Activated CD8-positive, alpha-beta memory T cell treated with anti-CD3 and anti-CD28 coated beads for 24 hours (primary cell): ENCODE data around the gene ILRUN.
"Not testable (repeated sequence)": the region's sequence is repeated elsewhere in the genome, so short reads cannot be mapped to it uniquely, and the experiment has no call there.

Experiments
- DNase-seq: peaks from one replicate; pipeline ENCODE4 v3.0.0-alpha.2; 2020

The ILRUN gene

DNA sequence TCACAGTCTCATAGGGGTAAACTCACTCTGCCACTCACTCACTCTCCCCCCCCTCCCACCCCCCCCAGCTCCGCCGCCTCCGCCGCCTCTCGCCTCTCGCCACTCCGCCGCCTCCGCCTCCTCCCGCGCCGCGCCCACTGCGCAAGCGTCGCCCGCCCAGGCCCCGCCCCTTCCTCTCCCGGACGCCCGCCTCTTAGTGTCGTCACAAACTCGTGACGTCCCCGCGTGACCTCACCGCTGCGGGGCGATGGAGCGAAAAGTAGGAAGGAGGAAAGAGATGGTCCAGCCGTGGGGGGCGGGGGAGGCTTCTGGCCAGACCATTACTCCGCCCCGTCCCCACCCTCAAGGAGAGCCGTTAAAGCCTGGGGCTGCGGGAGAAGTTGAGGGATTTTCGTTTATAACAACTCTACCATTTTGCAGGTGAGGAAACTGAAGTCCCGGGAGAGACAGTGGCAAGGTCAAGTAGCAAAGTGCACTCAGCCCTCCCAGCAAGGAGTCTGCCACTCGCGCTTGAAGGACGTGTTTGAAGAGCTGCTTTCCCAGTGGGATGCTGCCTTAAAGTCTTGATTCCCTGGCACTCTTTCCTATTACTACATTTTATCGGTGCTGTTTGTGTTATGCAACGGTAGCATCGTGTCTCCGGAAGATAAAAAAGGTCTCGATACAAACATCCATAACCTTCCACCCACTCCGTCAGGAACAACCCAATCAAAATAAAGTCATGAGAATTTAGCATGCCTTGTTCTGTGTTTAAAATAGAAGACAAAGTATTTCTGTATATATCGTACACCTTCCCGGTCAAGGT lies at the start of gene ILRUN:
Gene ILRUN (minus strand): TSS at position 29 of the 805 bp plus-strand sequence. CDS start 164 bp downstream, outside the sequence.
- DNase-seq, result peak; percentile 99

DNA sequence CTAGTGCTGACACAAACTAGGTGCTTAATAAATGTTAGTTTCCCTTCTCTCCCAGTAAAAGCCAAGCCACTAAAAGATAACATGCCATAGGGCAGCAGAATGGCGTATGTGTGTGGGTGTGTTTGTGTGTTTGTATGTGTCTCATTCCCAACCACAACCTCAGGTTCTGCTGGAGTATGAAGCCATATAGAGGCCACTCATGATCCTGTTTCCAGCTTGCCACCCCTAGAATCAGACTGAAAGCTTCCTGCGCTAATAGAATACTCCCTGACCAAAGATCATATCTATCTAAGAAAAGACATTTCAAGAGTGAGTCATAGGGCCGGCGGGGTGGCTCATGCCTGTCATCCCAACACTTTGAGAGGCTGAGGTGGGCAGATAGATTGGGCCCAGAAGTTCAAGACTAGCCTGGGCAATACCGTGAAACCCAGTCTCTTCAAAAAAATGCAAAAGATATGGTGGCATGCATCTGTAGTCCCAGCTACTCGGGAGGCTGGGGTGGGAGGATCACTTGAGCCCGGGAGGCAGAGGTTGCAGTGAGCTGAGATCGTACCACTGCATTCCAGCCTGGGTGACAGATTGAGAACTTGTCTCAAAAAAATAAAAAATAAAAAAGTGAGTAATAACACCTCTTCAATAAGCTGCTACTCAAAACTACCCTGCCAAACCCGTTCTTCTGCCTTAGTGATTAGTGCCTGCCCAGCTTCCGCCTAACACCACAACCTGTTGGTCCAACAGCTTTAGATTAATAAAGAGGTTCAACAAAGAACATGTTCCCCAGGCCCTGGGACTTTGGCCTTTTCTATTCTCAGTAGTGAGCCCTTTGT lies 48.9 kb upstream of the ILRUN start:
- no peak for DNase-seq

- not testable (repeated sequence) for DNase-seq
Observed at GRCh38 chr6:34744294-34744647, 47.7 kb upstream of the ILRUN start.

DNA sequence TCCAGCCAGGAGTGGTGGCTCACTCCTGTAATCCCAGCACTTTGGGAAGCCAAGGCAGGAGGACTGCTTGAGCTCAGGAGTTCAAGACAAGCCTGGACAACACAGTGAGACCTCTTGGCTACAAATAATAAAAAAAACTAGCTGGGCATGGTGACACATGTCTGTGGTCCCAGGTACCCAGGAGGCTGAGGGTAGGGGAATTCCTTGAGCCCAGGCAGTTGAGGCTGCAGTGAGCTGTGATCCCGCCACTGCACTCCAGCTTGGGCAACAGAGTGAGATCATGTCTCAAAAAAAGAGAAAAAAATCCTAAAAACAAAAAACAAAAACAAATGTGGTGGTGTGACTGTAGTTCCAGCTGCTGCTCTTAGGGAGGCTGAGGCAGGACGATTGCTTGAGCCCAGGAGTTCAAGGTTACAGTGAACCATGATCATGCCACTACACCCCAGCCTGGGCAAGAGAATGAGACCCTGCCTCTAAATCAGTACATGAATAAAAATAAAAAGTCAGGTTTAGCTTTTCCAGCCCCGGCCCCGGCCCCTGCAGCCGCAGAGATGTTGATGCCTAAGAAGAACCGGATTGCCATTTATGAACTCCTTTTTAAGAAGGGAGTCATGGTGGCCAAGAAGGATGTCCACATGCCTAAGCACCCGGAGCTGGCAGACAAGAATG lies 47.2 kb upstream of the ILRUN start:
- no peak for DNase-seq

DNA sequence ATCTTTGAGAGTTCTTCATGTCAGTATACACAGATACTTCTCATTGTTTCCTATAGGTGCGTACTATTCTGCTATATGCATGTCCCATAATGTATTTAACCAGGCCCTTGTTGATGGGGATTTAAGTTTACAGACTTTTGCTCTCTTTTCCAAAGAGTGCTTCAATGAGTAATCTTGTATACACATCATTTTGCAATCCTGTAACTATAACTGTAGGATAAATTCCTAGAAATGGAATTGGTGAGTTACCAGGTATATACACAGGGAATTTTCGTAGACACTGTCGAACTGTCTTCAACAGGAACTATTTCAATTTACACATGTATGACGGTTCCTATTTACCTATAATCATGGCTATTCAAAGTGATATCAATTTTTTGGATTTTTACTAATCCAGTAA lies 45.5 kb upstream of the ILRUN start:
- no peak for DNase-seq

DNA sequence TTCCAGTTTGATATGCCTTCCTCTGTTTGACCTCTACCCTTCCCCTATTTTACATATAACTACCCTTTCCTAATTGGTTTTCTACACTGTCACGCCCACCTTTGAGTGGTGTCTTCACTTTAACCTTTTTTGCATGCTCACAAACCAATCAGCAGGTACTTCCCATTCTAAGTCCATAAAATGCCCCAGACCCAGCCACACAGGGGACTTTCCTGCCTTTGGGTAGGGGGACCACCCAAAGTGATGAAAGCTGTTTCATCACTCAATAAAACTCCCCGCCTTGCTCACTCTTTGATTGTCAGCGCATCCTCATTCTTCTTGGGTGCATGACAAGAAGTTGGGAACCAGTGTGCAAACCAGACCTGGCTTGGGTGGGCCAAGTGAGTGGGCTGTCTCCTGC lies 40.3 kb upstream of the ILRUN start:
- DNase-seq, result no peak

DNA sequence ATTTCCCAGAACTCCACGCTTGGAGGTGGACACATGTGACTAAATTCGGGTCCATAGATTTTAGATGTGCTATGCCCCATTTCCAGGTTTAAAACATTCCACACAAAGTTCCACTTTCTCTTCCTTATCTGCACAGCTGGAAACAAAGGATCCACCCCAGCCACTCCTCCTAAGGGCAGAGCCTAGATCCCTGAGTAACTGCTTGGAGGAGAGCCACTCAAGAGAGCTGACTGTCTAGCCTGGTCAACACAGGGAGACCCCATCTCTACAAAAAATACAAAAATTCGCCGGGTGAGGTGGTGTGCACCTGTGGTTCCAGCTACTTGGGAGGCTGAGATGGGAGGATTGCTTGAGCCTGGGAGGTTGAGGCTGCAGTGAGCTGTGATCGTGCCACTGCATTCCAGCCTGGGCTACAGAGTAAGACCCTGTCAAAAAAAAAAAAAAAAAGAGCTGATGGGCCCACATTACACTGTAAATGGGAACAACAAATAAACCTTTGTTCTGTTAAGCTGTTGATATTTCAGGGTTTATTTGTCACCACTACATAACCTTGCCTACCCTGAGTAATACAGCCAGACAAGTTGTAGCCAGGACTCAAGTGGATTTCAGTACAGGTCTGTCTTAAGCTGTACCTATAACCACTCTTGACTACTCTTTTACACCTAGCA lies 35.0 kb upstream of the ILRUN start:
- DNase-seq, result no peak

DNA sequence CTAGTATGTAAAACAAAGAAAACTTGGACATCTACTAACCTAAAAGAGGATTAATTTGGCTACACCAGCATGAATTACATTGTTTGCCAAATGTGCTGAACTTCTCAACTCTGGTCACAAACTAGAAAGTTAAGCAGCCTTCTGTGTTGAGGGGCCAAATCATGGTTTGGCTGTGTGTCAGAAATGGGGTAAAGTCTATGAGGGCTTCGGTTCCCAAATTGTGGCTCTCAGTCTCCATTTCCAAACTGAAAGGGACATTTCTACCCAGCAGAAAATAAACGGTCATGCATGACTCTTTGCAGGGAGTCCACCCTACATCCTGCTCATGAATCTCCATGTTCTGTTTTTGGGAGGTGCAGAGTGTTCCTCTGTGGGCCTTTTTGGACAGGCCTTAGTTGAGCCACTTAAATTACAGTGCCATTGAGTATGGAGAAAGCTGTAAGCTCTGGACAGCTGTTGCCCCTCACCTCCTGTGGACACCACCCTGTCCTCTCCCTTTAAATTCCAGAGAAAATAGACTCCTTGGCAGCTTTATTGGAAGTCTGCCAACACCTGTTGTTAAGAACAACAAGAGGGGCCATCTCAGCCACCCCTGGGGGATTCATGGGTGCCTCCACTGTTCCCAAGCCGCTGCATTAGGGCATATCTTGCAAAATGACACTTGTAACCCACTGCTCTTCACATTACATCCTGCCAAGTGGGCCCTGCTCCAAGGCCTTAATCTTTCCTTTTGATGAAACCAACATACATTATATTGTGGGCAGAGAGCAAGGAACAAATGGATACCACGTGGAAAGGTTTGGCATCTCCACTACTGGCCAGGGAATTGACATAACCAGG lies 33.3 kb upstream of the ILRUN start:
- no peak for DNase-seq

DNA sequence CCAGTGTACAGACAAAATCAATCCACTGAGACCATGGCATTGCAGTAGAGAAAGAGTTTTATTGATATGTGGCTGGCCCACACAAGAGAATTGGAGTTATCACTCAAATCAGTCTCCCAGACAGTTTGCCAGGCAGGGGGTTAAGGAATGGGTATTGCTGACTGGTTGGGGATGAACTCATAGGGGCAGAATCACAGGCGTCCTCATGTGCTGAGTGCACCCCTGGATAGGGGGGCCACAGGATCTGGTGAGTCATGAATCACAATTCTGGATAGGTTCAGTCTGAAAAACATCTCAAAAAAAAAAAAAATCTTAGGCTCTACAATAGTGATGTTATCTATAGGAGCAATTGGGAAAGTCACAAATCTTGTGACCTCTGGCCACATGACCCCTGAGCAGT lies 29.5 kb upstream of the ILRUN start:
- DNase-seq, result no peak

GRCh38 chr6:34723203-34723602 lies 26.6 kb upstream of the ILRUN start:
- DNase-seq, result no peak

DNA sequence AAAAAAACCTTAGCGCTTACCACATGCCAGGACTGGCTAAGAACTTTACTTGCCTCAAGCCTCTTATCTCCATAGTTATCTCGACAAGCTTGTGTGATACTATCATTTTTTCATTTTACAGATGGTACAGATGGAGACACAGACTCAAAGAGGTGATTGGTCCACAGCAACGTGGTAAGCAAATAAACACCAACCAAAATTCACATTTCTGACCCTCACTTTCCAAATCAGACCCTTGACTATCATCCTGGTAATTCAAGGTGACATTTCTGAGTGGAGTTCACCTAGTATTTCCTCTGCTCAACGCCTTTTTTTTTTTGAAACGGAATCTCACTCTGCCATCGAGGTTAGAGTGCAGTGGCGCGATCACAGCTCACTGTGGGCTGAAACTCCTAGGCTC lies 25.9 kb upstream of the ILRUN start:
- DNase-seq, result no peak

DNA sequence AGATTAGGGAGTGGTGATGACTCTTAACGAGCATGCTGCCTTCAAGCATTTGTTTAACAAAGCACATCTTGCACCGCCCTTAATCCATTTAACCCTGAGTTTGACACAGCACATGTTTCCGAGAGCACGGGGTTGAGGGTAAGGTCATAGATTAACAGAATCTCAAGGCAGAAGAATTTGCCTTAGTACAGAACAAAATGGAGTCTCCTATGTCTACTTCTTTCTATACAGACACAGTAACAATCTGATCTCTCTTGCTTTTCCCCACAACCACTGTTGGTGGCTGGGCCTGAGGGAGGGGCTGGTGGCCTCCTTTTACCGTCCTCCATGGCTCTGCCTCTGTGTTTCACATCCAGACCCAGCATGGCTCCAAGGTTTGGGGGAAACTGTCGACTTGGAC lies 23.6 kb upstream of the ILRUN start:
- not testable (repeated sequence) for DNase-seq

DNA sequence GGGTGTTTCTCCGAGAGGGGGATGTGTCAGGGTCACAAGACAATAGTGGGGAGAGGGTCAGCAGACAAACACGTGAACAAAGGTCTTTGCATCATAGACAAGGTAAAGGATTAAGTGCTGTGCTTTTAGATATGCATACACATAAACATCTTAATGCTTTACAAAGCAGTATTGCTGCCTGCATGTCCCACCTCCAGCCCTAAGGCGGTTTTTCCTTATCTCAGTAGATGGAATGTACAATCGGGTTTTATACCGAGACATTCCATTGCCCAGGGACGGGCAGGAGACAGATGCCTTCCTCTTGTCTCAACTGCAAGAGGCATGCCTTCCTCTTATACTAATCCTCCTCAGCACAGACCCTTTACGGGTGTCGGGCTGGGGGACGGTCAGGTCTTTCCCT lies 23.1 kb upstream of the ILRUN start:
- not testable (repeated sequence) for DNase-seq

DNA sequence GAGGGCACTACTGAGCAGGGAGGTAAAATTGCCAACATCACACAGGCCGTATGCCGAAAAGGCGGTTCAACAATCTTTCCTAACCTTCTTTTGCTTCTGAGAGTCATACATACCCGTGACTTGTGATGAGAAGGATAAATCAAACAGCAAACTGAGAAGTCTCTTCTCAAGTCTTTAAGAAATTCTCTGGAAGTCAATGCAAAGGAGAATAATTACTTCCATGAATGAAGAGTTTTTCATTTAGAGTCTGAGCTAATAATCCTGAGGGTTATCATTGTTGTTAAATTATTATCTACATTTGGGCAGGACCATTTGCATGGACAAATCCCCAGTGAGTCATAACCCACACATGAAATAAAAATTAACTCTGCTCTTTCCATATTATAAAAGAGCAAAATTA lies 22.4 kb upstream of the ILRUN start:
- no peak for DNase-seq

- no peak for DNase-seq
Observed at GRCh38 chr6:34717466-34717865, 20.9 kb upstream of the ILRUN start.

DNA sequence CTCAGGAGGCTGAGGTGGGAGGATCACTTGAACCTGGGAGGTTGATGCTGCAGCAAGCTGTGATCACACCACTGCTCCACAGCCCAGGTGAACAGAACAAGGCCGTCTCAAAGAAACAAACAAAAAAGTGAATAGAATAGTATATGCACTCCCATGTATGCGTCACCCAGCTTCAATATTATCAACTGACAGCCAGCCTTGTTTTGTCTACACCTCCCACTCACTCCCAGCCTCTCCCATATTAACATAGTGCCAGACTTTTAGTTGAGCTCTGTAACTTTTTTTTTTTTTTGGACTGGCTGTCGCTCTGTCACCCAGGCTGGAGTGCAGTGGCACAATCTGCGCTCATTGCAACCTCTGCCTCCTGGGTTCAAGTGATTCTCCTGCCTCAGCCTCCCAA lies 18.1 kb upstream of the ILRUN start:
- DNase-seq, result no peak

DNA sequence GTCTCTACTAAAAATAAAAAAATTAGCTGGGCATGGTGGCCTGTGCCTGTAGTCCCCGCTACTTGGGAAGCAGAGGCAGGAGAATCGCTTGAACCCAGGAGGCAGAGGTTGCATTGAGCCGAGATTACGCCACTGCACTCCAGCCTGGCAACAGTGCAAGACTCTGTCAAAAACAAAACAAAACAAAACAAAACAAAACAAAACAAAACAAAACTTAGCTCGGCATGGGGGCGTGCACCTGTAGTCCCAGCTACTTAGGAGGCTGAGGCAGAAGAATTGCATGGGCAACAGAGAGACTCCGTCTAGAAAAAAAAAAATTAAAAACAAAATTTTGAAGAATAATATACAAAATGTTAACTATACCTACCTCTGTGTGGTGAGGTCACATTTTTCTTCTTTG lies 16.3 kb upstream of the ILRUN start:
- DNase-seq, result not testable (repeated sequence)

DNA sequence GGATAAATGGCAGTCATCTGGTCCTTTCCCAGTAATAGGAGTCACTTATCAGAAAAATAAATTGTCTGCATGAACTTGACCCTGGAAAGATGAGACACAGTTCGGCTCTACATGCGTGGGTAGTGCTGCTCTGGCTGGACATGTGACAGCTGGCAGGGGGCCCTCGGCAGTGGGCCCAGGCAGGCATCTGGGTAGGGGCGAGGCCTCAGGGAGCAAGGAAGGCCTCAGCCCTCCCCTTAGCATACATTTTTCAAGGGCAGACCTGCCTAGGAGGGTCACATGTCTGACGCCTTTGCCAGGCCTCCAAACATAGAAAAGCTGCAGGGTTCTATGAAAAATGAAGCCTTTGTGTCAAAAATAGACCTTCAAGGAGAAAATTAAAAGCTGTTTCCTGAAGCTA lies 12.8 kb upstream of the ILRUN start:
- no peak for DNase-seq

DNA sequence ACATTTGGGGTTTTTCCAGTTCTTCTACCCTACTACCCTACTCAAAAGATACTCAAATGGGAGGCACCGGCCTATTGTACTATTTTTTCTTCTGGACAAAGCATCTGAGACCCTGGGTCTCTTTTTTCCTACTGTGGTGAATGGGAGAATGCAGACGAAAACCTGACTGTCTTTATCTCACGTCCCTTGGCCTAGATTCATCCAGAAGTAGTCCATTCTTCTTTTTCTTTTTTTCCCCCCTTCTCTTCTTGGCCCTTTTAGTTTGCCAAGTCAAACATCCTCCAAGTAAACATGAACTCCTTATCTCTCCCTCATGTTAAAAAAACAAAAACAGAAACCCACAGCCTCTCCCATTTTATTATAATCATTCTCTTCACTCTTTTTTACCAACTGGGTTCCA lies 8.7 kb upstream of the ILRUN start:
- no peak for DNase-seq

DNA sequence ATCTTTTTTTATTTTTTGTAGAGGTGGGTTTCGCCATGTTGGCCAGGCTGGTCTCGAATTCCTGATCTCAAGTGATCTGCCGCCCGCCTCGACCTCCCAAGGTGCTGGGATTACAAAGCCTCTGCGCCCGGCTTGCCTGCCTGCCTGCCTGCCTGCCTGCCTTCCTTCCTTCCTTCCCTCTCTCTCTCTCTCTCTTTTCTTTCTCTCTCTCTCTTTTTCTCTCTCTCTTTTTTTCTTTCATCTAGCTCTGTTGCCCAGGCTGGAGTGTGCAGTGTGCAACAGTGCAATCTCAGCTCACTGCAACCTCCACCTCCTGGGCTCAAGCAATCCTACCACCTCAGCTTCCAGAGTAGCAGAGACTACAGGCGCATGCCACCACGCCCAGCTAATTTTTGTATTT lies 4.6 kb upstream of the ILRUN start:
- DNase-seq, result no peak

GRCh38 chr6:34697904-34698559 lies 1.5 kb upstream of the ILRUN start:
- no peak for DNase-seq

DNA sequence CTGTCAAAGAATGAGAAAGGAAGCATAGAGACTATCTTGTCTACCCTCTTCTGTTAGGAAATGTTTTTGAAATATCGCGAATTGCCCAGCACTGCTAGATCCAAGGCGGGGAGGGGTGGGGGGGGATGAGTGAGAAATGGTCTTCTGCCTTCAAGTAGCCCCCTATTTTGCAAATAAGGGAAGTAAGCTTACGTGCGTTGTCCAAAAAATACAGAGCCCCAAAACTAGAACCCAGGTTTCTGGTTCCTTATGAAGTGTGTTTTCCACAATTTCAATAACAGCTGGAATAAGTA lies 923 bp upstream of the ILRUN start:
- DNase-seq, result no peak
